ENCODE measurements around the gene PEX1. TPM values are rescaled to one million over a fixed set of nuclear protein-coding genes. Genes with fewer than 3 reads are reported as not detected.

Gene PEX1
- total RNA-seq, 1 donor from 2014 or later, result 12.4 TPM

- Histone ChIP-seq H3K27ac (no peak overlapping the region), H3K36me3 (peaks cover 88% of the 10 kb centered on the region), H3K9me3 (no peaks in the 10 kb centered on the region), H3K4me1 (no peaks in the 10 kb centered on the region), H3K4me3 (no peak overlapping the region), H3K27me3 (ENCODE audit: low read depth) (no peaks in the 10 kb centered on the region)
- intact Hi-C loops (cut with DNase I), result no loop called here
- no peak for TF ChIP-seq CTCF (IDR thresholded peaks at IDR 0.05)
- DNase-seq, result no peak
- no peak for ATAC-seq
These were observed 22.0 kb downstream of the PEX1 start for GRCh38 chr7:92506363-92506762.

- Histone ChIP-seq H3K4me1 (no peaks in the 10 kb centered on the region), H3K9me3 (no peaks in the 10 kb centered on the region), H3K4me3 (no peak overlapping the region), H3K36me3 (peaks cover 91% of the 10 kb centered on the region), H3K27me3 (ENCODE audit: low read depth) (no peaks in the 10 kb centered on the region), H3K27ac (no peak overlapping the region)
- ATAC-seq, result no peak
- no peak for DNase-seq
- TF ChIP-seq CTCF (IDR thresholded peaks at IDR 0.05), result no peak
- intact Hi-C loops (cut with DNase I), result no loop called here
These were observed 23.8 kb downstream of the PEX1 start for GRCh38 chr7:92504563-92504962.

DNA sequence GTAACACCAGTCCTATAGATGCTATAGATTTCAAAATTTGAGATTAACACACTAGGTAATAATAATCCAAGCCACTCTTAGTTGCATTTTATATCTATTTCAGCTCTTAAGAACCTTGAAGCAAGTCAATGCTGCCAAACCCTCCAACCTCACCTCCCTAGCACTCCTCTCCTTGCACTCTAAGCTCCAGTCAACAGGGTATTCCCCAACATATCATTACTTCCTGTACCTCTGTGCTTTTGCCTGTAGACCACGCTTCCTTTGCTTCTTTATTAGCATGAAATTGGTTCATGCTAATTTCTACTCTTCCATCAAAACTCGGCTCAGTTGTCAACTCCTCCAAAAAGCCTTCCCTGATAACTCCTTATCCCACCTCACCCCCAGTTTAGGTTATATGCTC lies 24.6 kb downstream of the PEX1 start:
- TF ChIP-seq CTCF (IDR thresholded peaks at IDR 0.05), result no peak
- Histone ChIP-seq H3K27ac (no peak overlapping the region), H3K9me3 (no peaks in the 10 kb centered on the region), H3K4me1 (no peaks in the 10 kb centered on the region), H3K27me3 (ENCODE audit: low read depth) (no peaks in the 10 kb centered on the region), H3K4me3 (no peak overlapping the region), H3K36me3 (peaks cover 93% of the 10 kb centered on the region)
- intact Hi-C loops (cut with DNase I), result no loop called here
- ATAC-seq (no peak), DNase-seq (no peak)

- H3K27me3 ChIP-seq (ENCODE audit: low read depth), result no peaks in the 10 kb centered on the region
- DNase-seq, result no peak
- H3K36me3 ChIP-seq, result peaks cover 98% of the 10 kb centered on the region
- no peak overlapping the region for H3K27ac ChIP-seq
- no peaks in the 10 kb centered on the region for H3K9me3 ChIP-seq
- H3K4me3 ChIP-seq, result no peak overlapping the region
- no peak for TF ChIP-seq CTCF (IDR thresholded peaks at IDR 0.05)
- no peak for ATAC-seq
- no peaks in the 10 kb centered on the region for H3K4me1 ChIP-seq
- intact Hi-C loops (cut with DNase I), result no loop called here
These were observed 29.8 kb downstream of the PEX1 start for GRCh38 chr7:92498557-92498956.

GRCh38 chr7:92496876-92497275 lies 31.4 kb downstream of the PEX1 start:
- H3K36me3 ChIP-seq, result peaks cover 98% of the 10 kb centered on the region
- H3K27me3 ChIP-seq (ENCODE audit: low read depth), result no peaks in the 10 kb centered on the region
- ATAC-seq (no peak), DNase-seq (no peak)
- H3K9me3 ChIP-seq, result no peaks in the 10 kb centered on the region
- H3K4me1 ChIP-seq, result no peaks in the 10 kb centered on the region
- no peak overlapping the region for H3K4me3 ChIP-seq
- H3K27ac ChIP-seq, result no peak overlapping the region
- TF ChIP-seq CTCF (IDR thresholded peaks at IDR 0.05), result no peak
- intact Hi-C loops (cut with DNase I), result no loop called here

DNA sequence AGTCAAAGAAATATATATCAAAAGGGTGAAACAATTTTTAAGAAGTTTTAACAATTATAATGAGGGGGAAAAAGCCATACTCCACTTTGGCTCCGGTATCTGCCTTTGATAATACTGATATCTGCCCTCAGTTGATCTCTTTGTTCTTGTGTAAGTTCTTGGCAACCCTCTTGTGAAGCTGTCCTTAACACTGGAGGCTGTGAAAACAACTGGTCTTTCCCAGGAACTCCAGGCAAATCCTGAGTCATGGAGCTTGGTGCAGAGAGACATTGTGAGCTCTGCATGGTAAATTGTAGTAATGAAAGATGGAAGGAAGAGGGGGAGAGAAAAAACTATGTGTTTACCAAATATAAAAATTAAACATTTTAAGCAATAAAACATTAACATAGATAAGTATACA lies 38.7 kb downstream of the PEX1 start:
- DNase-seq, result no peak
- intact Hi-C loops (cut with DNase I), result no loop called here
- H3K9me3 ChIP-seq, result no peaks in the 10 kb centered on the region
- no peak overlapping the region for H3K27ac ChIP-seq
- ATAC-seq, result no peak
- no peaks in the 10 kb centered on the region for H3K27me3 ChIP-seq (ENCODE audit: low read depth)
- H3K4me1 ChIP-seq, result no peaks in the 10 kb centered on the region
- no peak for TF ChIP-seq CTCF (IDR thresholded peaks at IDR 0.05)
- H3K4me3 ChIP-seq, result no peak overlapping the region
- peaks cover 97% of the 10 kb centered on the region for H3K36me3 ChIP-seq
